Cardiac muscle cell (in vitro differentiated cells and primary cell): ENCODE measurements around the gene ADAM12. TPM values are rescaled to one million over a fixed set of nuclear protein-coding genes. Genes with fewer than 3 reads are reported as not detected.

Experiments
- DNase-seq, 2 donors: peaks; one replicate each; pipeline versions ENCODE4 v3.0.0 to v3.0.0-alpha.2; 2010 to 2017; ENCODE audit warnings: low read depth in 1 of 2, low spot score in 1 of 2
- H3K27ac ChIP-seq: fragments of 200-600 bp; sonication (generic); 2 replicates; pipeline ENCODE4 v1.5.1; 2016
- H3K27me3 ChIP-seq: fragments of 200-600 bp; sonication (generic); 2 replicates; pipeline ENCODE4 v1.6.0; 2016; ENCODE audit warnings: control low read depth
- H3K36me3 ChIP-seq: fragments of 200-600 bp; sonication (generic); 2 replicates; pipeline ENCODE4 v1.5.1; 2016; ENCODE audit warnings: control low read depth
- H3K4me1 ChIP-seq: fragments of 200-600 bp; sonication (generic); 2 replicates; pipeline ENCODE4 v1.8.1; 2017; ENCODE audit warnings: low read depth, mild to moderate bottlenecking, mixed run types
- H3K4me3 ChIP-seq: fragments of 200-600 bp; sonication (generic); 2 replicates; pipeline ENCODE4 v1.5.1; 2016; ENCODE audit warnings: mild to moderate bottlenecking
- H3K9me3 ChIP-seq: fragments of 200-600 bp; sonication (generic); 2 replicates; pipeline ENCODE4 v1.5.1; 2017; ENCODE audit warnings: low read depth, mild to moderate bottlenecking, control low read depth
- CTCF ChIP-seq: IDR thresholded peaks from 2 replicates; pipeline ENCODE4 v1.5.1; 2012; ENCODE audit warnings: low read depth, mild to moderate bottlenecking, low read length
- polyA plus RNA-seq: library from polyadenylated mRNA; unstranded; fragments of >200 nt; fragmentation: Nextera tagmentation; extraction: Ambion mirVana; gene quantifications from 2 replicates; pipeline ENCODE4 v1.2.1, GENCODE V29; 2016
- total RNA-seq: library from RNA; depleted of rRNA; stranded (reverse); fragments of >200 nt; gene quantifications from 2 replicates; pipeline ENCODE4 v1.2.3, GENCODE V29; 2016

Gene ADAM12
- total and polyA plus RNA-seq, 2 experiments from 2014 or later: 0.18 to 1.1 TPM

- H3K36me3 ChIP-seq: no peaks in the 10 kb centered on the region
- H3K27ac ChIP-seq: no peak overlapping the region
- no peaks in the 10 kb centered on the region for H3K4me1 ChIP-seq
- no peak overlapping the region for H3K4me3 ChIP-seq
- TF ChIP-seq CTCF: no peak
- no peaks in the 10 kb centered on the region for H3K27me3 ChIP-seq
- DNase-seq: no peak
- no peaks in the 10 kb centered on the region for H3K9me3 ChIP-seq
Observed at GRCh38 chr10:126036515-126036914, 351.8 kb downstream of the ADAM12 start.

- no peak for TF ChIP-seq CTCF
- Histone ChIP-seq H3K4me3 (no peak overlapping the region), H3K27ac (no peak overlapping the region), H3K9me3 (no peaks in the 10 kb centered on the region), H3K27me3 (no peaks in the 10 kb centered on the region), H3K4me1 (no peaks in the 10 kb centered on the region), H3K36me3 (no peaks in the 10 kb centered on the region)
- DNase-seq: no peak
Observed at GRCh38 chr10:126034586-126034985, 353.7 kb downstream of the ADAM12 start.

- H3K4me3 ChIP-seq: no peak overlapping the region
- no peak for TF ChIP-seq CTCF
- no peaks in the 10 kb centered on the region for H3K36me3 ChIP-seq
- DNase-seq: no peak
- no peaks in the 10 kb centered on the region for H3K9me3 ChIP-seq
- H3K27ac ChIP-seq: no peak overlapping the region
- H3K27me3 ChIP-seq: no peaks in the 10 kb centered on the region
- H3K4me1 ChIP-seq: no peaks in the 10 kb centered on the region
Observed at GRCh38 chr10:126029999-126030398, 358.3 kb downstream of the ADAM12 start.

- no peak overlapping the region for H3K27ac ChIP-seq
- no peaks in the 10 kb centered on the region for H3K9me3 ChIP-seq
- no peak overlapping the region for H3K4me3 ChIP-seq
- no peaks in the 10 kb centered on the region for H3K27me3 ChIP-seq
- H3K4me1 ChIP-seq: no peaks in the 10 kb centered on the region
- no peaks in the 10 kb centered on the region for H3K36me3 ChIP-seq
- DNase-seq: no peak
- TF ChIP-seq CTCF: no peak
Observed at GRCh38 chr10:126027692-126028091, 360.6 kb downstream of the ADAM12 start.

GRCh38 chr10:126022841-126023240 lies 365.4 kb downstream of the ADAM12 start:
- no peaks in the 10 kb centered on the region for H3K9me3 ChIP-seq
- H3K27ac ChIP-seq: no peak overlapping the region
- DNase-seq: no peak
- no peak for TF ChIP-seq CTCF
- no peak overlapping the region for H3K4me3 ChIP-seq
- no peaks in the 10 kb centered on the region for H3K36me3 ChIP-seq
- no peaks in the 10 kb centered on the region for H3K4me1 ChIP-seq
- H3K27me3 ChIP-seq: no peaks in the 10 kb centered on the region

- Histone ChIP-seq H3K27ac (no peak overlapping the region), H3K9me3 (no peaks in the 10 kb centered on the region), H3K4me3 (no peak overlapping the region), H3K27me3 (no peaks in the 10 kb centered on the region), H3K36me3 (no peaks in the 10 kb centered on the region), H3K4me1 (no peaks in the 10 kb centered on the region)
- TF ChIP-seq CTCF: no peak
- DNase-seq: no peak
Observed at GRCh38 chr10:126021833-126022500, 366.3 kb downstream of the ADAM12 start.
